Measurements from ENCODE around the gene TACC2. TPM values are rescaled to one million over a fixed set of nuclear protein-coding genes. Genes with fewer than 3 reads are reported as not detected.
"Not testable (repeated sequence)": the region's sequence is repeated elsewhere in the genome, so short reads cannot be mapped to it uniquely, and the experiment has no call there.

Gene TACC2
- total RNA-seq, 2 experiments from 2014 or later: not detected

- POLR2A ChIA-PET; H3K36me3 Mint-ChIP-seq; DNase-seq; H3K4me1 Mint-ChIP-seq; ATAC-seq (ENCODE audit: low read depth); H3K27ac Mint-ChIP-seq; H3K4me3 Mint-ChIP-seq; H3K9me3 Mint-ChIP-seq: not testable (repeated sequence)
- peaks cover 24% of the 10 kb centered on the region for H3K27me3 Mint-ChIP-seq
Observed at GRCh38 chr10:122108786-122109185, 119.8 kb downstream of the TACC2 start.

DNA sequence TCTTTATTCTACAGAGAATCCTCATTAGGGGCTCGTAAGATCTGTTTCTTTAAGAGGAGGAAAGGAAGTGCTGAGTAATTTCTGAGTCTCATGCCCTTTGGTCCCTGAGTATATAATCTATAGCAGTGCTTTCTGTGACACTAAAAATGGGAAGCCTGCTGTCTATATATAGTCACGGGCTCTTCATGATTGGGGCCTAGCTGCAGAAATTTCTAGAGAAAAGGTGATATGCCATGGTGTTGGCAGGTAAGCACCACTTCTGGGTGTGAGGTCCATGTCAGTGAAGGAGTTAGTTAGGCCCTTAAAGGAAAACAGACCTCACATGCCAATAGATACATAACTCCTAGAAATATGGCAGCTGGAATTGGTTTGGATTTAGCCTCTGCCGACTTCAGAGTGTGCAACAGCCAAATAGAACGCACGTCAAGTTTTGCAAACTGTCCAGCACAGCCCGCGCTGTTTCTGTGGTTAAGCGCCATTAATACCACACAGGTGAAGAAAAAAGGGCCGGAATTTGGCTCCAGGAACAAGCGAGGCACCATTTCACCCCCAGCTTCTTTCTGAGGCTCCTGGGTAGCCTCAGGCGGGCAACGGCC is 123.2 kb downstream of the TACC2 start:
- ATAC-seq (ENCODE audit: low read depth) (no peak), DNase-seq (no peak)
- Mint-ChIP-seq H3K9me3 (no peaks in the 10 kb centered on the region), H3K4me1 (peaks cover 2% of the 10 kb centered on the region), H3K27ac (no peak overlapping the region), H3K27me3 (peaks cover 45% of the 10 kb centered on the region), H3K4me3 (no peak overlapping the region), H3K36me3 (no peaks in the 10 kb centered on the region)
- POLR2A ChIA-PET: no interaction called here

DNA sequence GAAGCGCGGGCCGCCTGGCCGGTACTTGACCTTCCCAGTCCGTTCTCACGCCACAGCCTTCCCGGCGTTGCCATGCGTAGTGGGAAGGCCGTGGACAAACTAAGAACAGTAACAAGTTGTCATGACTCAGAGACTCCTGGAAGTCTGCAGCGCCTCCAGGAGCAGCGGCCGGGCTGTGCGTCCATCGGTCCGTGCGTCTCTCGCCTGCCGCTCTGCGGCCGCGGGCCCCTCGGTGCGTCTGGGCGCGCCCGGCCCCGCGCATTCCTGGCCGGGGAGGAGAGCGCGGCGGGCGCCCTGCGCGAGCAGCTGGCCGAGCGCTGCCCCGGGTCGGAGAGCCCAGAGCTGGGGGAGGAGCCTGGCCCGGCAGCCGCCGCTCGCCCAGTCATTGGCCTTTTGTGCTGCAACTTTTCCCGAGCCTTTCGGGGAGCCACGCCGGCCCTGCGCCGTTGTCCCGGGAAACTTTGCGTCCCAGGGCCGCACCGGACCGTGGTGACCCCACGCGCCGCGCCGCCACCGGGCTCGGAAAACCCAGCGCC is 123.7 kb downstream of the TACC2 start:
- Mint-ChIP-seq H3K36me3 (no peaks in the 10 kb centered on the region), H3K4me3 (no peak overlapping the region), H3K27ac (no peak overlapping the region), H3K9me3 (no peaks in the 10 kb centered on the region), H3K27me3 (peaks cover 47% of the 10 kb centered on the region), H3K4me1 (peaks cover 2% of the 10 kb centered on the region)
- ATAC-seq (ENCODE audit: low read depth) (no peak), DNase-seq (no peak)
- POLR2A ChIA-PET: no interaction called here

- Mint-ChIP-seq H3K36me3 (no peaks in the 10 kb centered on the region), H3K4me1 (peaks cover 2% of the 10 kb centered on the region), H3K9me3 (no peaks in the 10 kb centered on the region), H3K27me3 (peaks cover 51% of the 10 kb centered on the region), H3K27ac (no peak overlapping the region), H3K4me3 (peak overlapping the region; percentile 13)
- peak; percentile 27 for DNase-seq
- ATAC-seq (ENCODE audit: low read depth): no peak
- POLR2A ChIA-PET: no interaction called here
Observed at GRCh38 chr10:122113161-122113944, 124.4 kb downstream of the TACC2 start.

GRCh38 chr10:122113945-122114747 is 125.2 kb downstream of the TACC2 start:
- POLR2A ChIA-PET: no interaction called here
- Mint-ChIP-seq H3K27me3 (peaks cover 49% of the 10 kb centered on the region), H3K4me3 (peak overlapping the region; percentile 13), H3K4me1 (peaks cover 2% of the 10 kb centered on the region), H3K36me3 (no peaks in the 10 kb centered on the region), H3K27ac (no peak overlapping the region), H3K9me3 (no peaks in the 10 kb centered on the region)
- DNase-seq: no peak
- no peak for ATAC-seq (ENCODE audit: low read depth)

DNA sequence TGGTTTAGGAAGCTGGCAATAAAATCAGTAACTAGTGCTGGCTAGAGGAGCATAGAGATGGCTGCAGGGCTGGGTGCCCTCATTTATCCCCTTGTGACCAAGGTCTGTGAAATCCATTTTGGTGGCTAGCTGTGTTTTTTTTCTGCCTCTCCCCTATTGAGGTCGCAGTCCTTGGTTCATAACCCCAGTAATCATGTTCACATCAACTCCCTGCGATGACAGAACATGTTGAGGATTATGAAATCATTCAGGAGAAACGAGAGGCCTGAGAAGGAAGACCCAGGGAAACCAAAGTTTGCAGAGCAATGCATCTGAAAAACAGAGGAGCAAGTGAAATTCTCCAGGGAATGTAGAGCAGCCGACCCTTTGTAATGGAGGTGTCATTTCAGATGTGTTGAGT is 126.9 kb downstream of the TACC2 start:
- Mint-ChIP-seq H3K27ac (no peak overlapping the region), H3K9me3 (no peaks in the 10 kb centered on the region), H3K27me3 (peaks cover 46% of the 10 kb centered on the region), H3K4me1 (peaks cover 2% of the 10 kb centered on the region), H3K4me3 (no peak overlapping the region), H3K36me3 (no peaks in the 10 kb centered on the region)
- DNase-seq (no peak), ATAC-seq (ENCODE audit: low read depth) (no peak)
- POLR2A ChIA-PET: no interaction called here

- POLR2A ChIA-PET: no interaction called here
- Mint-ChIP-seq H3K9me3 (no peaks in the 10 kb centered on the region), H3K4me1 (peaks cover 2% of the 10 kb centered on the region), H3K36me3 (no peaks in the 10 kb centered on the region), H3K27me3 (peaks cover 41% of the 10 kb centered on the region), H3K4me3 (no peak overlapping the region), H3K27ac (no peak overlapping the region)
- DNase-seq: no peak
- ATAC-seq (ENCODE audit: low read depth): no peak
Observed at GRCh38 chr10:122116331-122116730, 127.4 kb downstream of the TACC2 start.

DNA sequence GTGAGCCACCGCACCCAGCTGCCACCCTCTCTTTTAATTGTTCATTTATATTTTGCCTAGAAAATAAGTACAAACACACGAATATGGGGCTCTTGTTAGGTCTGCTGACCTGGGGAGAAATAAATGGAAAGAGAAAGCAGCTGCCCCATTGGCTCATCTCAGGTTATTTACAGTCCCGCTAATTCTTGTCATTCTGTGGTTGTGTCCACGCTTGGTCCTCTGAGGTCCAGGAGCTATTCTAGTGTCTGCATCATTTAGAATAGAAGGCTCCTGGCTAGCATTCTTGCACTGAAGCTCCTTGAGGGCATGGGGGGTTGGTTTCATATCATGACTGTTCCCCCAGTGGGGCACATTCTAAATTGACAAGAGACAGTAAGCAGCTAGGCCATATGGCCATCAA is 128.5 kb downstream of the TACC2 start:
- Mint-ChIP-seq H3K9me3 (no peaks in the 10 kb centered on the region), H3K4me1 (peaks cover 2% of the 10 kb centered on the region), H3K4me3 (no peak overlapping the region), H3K27ac (no peak overlapping the region), H3K27me3 (peaks cover 30% of the 10 kb centered on the region), H3K36me3 (no peaks in the 10 kb centered on the region)
- ATAC-seq (ENCODE audit: low read depth): no peak
- no peak for DNase-seq
- POLR2A ChIA-PET: interaction anchor here (0.6 kb wide), 1 partner anchor 226 kb away, joined by 3 read pairs; no protein-coding TSS in a partner anchor

DNA sequence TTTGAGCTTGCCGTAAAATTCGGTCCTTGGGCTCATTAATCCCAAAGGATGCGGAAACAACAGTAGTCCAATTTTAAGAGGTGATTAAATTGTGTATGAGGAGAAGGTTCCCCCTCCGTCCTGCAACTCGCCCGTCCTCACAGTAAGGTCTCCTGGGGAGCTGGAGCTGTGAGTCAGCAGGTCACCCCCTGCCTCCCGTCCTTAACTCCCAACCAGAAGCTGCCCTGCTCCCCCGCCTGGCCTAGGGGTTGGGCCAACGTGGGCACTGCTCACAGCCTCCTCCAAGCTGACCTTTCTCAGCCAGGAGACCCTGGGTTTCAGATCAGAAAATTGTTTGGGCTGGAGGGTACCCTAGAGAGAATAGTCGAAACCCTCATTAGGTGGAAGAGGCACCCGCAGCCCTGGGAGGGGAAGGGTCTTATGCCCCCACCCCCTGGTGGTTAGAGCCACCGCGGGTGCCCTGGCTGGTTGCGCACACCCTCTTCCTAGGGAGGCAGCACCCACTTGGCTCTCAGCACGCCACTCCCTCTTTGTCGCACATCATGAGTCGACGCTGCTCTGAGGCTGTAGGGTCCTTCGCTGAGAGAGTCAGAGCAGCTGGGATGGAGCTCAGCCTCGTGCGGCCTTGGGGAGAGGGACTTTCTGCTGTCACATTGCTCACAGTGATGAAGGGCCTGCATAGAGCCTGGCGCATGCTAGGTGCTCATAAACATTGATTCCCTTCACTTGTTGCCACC is 131.2 kb downstream of the TACC2 start:
- Mint-ChIP-seq H3K4me1 (no peaks in the 10 kb centered on the region), H3K27ac (no peak overlapping the region), H3K9me3 (no peaks in the 10 kb centered on the region), H3K4me3 (no peak overlapping the region), H3K36me3 (no peaks in the 10 kb centered on the region), H3K27me3 (peaks cover 14% of the 10 kb centered on the region)
- ATAC-seq (ENCODE audit: low read depth) (no peak), DNase-seq (no peak)
- POLR2A ChIA-PET: no interaction called here

- Mint-ChIP-seq H3K27me3 (peaks cover 9% of the 10 kb centered on the region), H3K4me3 (no peak overlapping the region), H3K27ac (no peak overlapping the region), H3K9me3 (no peaks in the 10 kb centered on the region), H3K4me1 (no peaks in the 10 kb centered on the region), H3K36me3 (no peaks in the 10 kb centered on the region)
- ATAC-seq (ENCODE audit: low read depth) (no peak), DNase-seq (no peak)
- POLR2A ChIA-PET: no interaction called here
Observed at GRCh38 chr10:122121059-122121458, 132.1 kb downstream of the TACC2 start.

DNA sequence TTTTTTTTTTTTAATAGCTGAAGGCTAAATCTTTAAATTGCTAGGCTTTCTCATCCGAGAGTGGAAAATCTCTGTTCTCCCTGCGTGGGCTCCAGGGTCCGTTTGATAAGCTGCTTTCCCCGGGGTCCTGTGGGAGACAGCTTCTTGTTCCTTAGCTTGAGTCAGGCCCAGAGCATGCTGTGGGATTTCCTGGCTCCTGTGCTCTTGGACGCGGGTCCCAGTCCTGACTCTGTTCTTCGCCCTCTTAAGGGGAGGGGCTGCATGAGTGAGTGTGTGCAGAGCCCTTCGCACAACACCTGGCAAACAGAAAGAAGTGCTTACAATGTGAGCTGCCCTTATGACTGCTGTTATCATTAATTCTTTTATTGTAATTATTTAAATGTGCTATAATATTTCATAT is 133.5 kb downstream of the TACC2 start:
- Mint-ChIP-seq H3K9me3 (no peaks in the 10 kb centered on the region), H3K27ac (no peak overlapping the region), H3K27me3 (peaks cover 7% of the 10 kb centered on the region), H3K36me3 (no peaks in the 10 kb centered on the region), H3K4me3 (no peak overlapping the region), H3K4me1 (no peaks in the 10 kb centered on the region)
- POLR2A ChIA-PET: no interaction called here
- DNase-seq: no peak
- ATAC-seq (ENCODE audit: low read depth): no peak

GRCh38 chr10:122123186-122123585 is 134.2 kb downstream of the TACC2 start:
- no peaks in the 10 kb centered on the region for H3K36me3 Mint-ChIP-seq
- H3K4me3 Mint-ChIP-seq: no peak overlapping the region
- peaks cover 3% of the 10 kb centered on the region for H3K27me3 Mint-ChIP-seq
- H3K4me1 Mint-ChIP-seq: no peaks in the 10 kb centered on the region
- no peaks in the 10 kb centered on the region for H3K9me3 Mint-ChIP-seq
- DNase-seq (no peak), ATAC-seq (ENCODE audit: low read depth) (no peak)
- POLR2A ChIA-PET: no interaction called here
- no peak overlapping the region for H3K27ac Mint-ChIP-seq

GRCh38 chr10:122124342-122124741 is 135.4 kb downstream of the TACC2 start:
- H3K27me3 Mint-ChIP-seq: no peaks in the 10 kb centered on the region

More at GRCh38 chr10:122124342-122124741, 135.4 kb downstream of the TACC2 start:
- Mint-ChIP-seq H3K9me3 (no peaks in the 10 kb centered on the region), H3K27ac (no peak overlapping the region), H3K36me3 (no peaks in the 10 kb centered on the region), H3K4me1 (no peaks in the 10 kb centered on the region), H3K4me3 (no peak overlapping the region)
- DNase-seq (no peak), ATAC-seq (ENCODE audit: low read depth) (no peak)
- POLR2A ChIA-PET: no interaction called here

Measured in activated naive CD8-positive, alpha-beta T cell treated with anti-CD3 and anti-CD28 coated beads, Interleukin-2, amount 10 ng/mL, durations not matched to agents 7 days and 5 days (primary cell).